Endothelial cell (in vitro differentiated cells): ENCODE results near the gene PEAK3. TPM values are rescaled to one million over a fixed set of nuclear protein-coding genes. Genes with fewer than 3 reads are reported as not detected.

ENCODE experiments used
- DNase-seq: peaks from one replicate; pipeline ENCODE4 v3.0.0; 2021; ENCODE audit warnings: low spot score
- H3K27ac Mint-ChIP-seq: one replicate; pipeline ENCODE4 v1.8.0; 2021; ENCODE audit warnings: mixed read lengths, inconsistent platforms; ENCODE audit not compliant: unreplicated experiment
- H3K27me3 Mint-ChIP-seq: one replicate; pipeline ENCODE4 v1.8.0; 2021; ENCODE audit warnings: mild to moderate bottlenecking, moderate library complexity, mixed read lengths, inconsistent platforms; ENCODE audit not compliant: unreplicated experiment
- H3K36me3 Mint-ChIP-seq: one replicate; pipeline ENCODE4 v1.8.0; 2021; ENCODE audit warnings: mild to moderate bottlenecking, low read depth, mixed read lengths, inconsistent platforms; ENCODE audit not compliant: unreplicated experiment
- H3K4me1 Mint-ChIP-seq: one replicate; pipeline ENCODE4 v1.8.0; 2021; ENCODE audit warnings: mild to moderate bottlenecking, mixed read lengths, inconsistent platforms; ENCODE audit not compliant: unreplicated experiment
- H3K4me3 Mint-ChIP-seq: one replicate; pipeline ENCODE4 v1.8.0; 2021; ENCODE audit warnings: mild to moderate bottlenecking, mixed read lengths, inconsistent platforms; ENCODE audit not compliant: unreplicated experiment
- H3K9me3 Mint-ChIP-seq: one replicate; pipeline ENCODE4 v1.8.0; 2021; ENCODE audit warnings: mixed read lengths, inconsistent platforms; ENCODE audit not compliant: unreplicated experiment
- total RNA-seq: library from RNA; stranded (reverse); fragmentation: NEBNext Ultra II Directional; extraction: Animal tissue kit (Norgen Biotek cat#: 25700); gene quantifications from one replicate; pipeline ENCODE4 v1.2.1, GENCODE V29; 2021; ENCODE audit not compliant: unreplicated experiment
- TF ChIP-seq, protein P1 (sequence below): fragments of 200-600 bp; sonication (generic); IDR thresholded peaks from one replicate; pipeline ENCODE4 v1.5.0; 2021; ENCODE audit warnings: antibody characterized with exemption; ENCODE audit not compliant: unreplicated experiment

Gene PEAK3
- total RNA-seq, 1 donor from 2014 or later, result 0.97 TPM

DNA sequence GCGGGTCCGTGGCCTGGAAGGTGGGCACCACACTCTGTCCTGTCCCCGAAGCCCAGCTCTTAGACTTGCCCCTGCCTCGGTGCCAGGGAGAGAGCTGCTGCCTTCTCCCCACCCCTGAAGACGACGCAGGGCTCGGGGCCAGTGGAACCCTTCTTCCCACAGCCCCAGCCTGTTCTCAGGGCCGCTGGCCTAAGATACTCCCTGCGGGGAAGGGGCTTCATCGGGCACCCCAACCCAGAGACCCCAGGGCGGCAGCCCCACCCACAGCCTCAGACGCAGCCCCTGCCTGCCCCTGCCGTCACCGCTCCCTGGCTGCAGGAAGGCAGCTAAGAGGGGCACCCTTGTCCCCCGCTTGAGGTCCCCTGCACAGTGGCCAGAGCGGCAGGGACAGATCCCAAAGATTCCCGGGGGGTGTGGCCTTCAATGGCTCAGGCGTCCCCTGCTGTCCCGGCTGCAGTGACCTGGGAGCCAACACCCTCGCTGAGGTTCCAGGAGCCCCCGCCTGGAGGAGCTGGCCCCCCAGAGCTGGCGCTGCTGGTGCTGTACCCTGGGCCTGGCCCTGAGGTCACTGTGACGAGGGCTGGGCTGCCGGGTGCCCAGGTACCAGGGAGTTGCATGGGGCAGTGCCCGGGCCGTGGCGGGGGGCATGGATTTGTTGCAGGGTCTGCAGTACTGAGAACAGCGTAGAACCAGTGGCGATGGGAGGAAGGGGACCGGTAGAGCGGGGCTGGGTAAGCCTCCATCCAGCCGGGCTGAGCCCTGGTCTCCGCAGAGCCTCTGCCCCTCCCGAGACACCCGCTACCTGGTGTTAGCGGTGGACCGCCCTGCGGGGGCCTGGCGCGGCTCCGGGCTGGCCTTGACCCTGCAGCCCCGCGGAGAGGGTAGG, 31.9 kb downstream of the PEAK3 start:
- TF ChIP-seq, protein P1, sequence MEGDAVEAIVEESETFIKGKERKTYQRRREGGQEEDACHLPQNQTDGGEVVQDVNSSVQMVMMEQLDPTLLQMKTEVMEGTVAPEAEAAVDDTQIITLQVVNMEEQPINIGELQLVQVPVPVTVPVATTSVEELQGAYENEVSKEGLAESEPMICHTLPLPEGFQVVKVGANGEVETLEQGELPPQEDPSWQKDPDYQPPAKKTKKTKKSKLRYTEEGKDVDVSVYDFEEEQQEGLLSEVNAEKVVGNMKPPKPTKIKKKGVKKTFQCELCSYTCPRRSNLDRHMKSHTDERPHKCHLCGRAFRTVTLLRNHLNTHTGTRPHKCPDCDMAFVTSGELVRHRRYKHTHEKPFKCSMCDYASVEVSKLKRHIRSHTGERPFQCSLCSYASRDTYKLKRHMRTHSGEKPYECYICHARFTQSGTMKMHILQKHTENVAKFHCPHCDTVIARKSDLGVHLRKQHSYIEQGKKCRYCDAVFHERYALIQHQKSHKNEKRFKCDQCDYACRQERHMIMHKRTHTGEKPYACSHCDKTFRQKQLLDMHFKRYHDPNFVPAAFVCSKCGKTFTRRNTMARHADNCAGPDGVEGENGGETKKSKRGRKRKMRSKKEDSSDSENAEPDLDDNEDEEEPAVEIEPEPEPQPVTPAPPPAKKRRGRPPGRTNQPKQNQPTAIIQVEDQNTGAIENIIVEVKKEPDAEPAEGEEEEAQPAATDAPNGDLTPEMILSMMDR, result no peak
- Mint-ChIP-seq H3K36me3 (peaks cover 5% of the 10 kb centered on the region), H3K27ac (no peak overlapping the region), H3K9me3 (no peaks in the 10 kb centered on the region), H3K4me1 (peaks cover 5% of the 10 kb centered on the region), H3K4me3 (no peak overlapping the region), H3K27me3 (peaks cover 6% of the 10 kb centered on the region)
- DNase-seq, result no peak

DNA sequence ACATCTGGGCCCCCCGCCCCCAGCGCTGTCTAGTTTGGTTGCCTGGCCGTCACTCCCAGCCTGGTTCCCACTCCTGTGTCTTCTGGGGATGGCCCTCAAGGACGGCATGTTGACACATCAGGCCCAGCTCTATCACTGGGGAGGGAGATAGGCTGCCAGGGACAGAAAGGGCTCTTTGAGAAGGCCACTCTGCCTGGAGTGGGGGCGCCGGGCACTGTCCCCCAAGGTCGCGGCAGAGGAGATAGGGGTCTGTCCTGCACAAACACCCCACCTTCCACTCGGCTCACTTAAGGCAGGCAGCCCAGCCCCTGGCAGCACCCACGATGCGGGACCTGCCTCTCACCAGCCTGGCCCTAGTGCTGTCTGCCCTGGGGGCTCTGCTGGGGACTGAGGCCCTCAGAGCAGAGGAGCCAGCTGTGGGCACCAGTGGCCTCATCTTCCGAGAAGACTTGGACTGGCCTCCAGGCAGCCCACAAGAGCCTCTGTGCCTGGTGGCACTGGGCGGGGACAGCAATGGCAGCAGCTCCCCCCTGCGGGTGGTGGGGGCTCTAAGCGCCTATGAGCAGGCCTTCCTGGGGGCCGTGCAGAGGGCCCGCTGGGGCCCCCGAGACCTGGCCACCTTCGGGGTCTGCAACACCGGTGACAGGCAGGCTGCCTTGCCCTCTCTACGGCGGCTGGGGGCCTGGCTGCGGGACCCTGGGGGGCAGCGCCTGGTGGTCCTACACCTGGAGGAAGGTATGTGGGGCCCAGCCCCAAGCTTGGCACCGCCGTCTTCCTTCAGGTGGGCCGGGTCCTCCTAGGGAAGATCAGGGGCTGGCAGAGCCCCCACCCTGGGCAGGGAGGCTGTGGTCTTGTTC, 32.7 kb downstream of the PEAK3 start, which contains the start of gene AMH:
Gene AMH, plus strand, starts transcription at position 314 of the 857 bp plus-strand sequence. Its CDS starts 10 bp downstream, at position 324.
- H3K36me3 Mint-ChIP-seq, result peaks cover 9% of the 10 kb centered on the region
- H3K27ac Mint-ChIP-seq, result no peak within 1 kb of the TSS
- H3K9me3 Mint-ChIP-seq, result no peaks in the 10 kb centered on the region
- H3K4me3 Mint-ChIP-seq, result no peak within 1 kb of the TSS
- DNase-seq, result no peak
- peaks cover 6% of the 10 kb centered on the region for H3K27me3 Mint-ChIP-seq
- TF ChIP-seq, protein P1, result no peak
- H3K4me1 Mint-ChIP-seq, result peaks cover 5% of the 10 kb centered on the region

DNA sequence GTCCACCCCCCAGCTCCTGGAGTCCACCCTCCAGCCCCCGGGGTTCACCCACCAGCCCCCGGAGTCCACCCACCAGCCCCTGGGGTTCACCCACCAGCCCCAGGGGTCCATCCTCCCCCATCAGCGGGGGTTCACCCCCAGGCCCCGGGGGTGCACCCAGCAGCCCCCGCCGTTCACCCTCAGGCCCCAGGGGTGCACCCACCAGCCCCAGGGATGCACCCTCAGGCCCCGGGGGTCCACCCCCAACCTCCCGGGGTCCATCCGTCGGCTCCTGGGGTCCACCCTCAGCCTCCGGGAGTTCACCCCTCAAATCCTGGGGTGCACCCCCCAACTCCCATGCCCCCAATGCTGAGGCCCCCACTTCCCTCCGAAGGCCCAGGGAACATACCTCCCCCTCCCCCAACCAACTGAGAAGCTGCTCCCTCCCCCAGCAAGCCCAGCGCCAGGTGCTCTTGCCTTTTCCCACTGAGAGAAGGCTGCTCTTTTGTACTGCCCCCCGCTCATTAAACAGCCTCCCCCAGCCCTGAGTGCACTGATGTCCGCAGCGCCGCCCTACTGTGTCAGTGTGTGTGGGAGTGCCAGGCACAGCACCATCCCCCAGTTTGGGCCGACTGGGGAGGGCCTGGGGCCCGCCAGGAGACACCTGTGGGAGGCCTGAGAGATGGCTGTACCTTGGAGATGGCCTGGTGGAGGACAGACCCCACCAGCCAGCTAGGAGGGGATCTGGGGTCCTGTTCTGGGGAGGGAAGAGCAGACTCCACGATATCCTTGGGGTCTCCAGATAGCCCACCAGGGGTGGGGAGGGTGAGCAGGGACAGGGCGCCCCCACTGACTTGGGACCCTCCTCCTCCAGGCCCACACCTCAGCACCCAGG, 33.6 kb downstream of the PEAK3 start:
- Mint-ChIP-seq H3K36me3 (peaks cover 9% of the 10 kb centered on the region), H3K27ac (no peak overlapping the region), H3K27me3 (peaks cover 3% of the 10 kb centered on the region), H3K4me1 (no peaks in the 10 kb centered on the region), H3K4me3 (no peak overlapping the region), H3K9me3 (no peaks in the 10 kb centered on the region)
- TF ChIP-seq, protein P1, result no peak
- DNase-seq, result no peak

DNA sequence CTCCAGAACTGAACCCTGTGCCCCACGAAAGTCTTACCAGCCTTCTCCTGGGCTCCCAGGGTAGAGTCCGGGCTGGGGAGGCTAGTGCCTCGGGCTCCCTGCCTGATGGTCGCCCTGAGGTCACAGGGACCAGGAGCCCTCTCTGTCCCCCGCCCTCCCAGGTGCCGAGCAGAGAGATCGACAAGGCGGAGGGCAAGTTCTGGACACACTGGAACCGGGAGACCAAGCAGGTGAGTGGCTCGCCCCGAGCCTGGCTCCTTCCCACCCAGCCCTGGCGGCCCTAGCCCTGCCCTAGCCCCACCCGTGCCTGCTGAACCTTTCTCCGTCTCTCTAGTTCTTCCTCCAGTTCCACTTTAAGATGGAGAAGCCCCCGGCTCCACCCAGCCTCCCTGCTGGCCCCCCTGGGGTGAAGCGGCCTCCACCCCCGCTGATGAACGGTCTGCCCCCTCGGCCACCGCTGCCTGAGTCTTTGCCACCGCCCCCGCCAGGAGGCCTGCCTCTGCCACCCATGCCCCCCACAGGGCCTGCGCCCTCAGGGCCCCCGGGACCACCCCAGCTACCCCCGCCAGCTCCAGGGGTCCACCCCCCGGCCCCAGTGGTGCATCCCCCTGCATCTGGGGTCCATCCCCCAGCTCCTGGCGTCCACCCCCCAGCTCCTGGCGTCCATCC, 34.4 kb downstream of the PEAK3 start:
- Mint-ChIP-seq H3K36me3 (peaks cover 11% of the 10 kb centered on the region), H3K27me3 (peaks cover 3% of the 10 kb centered on the region), H3K4me1 (peaks cover 2% of the 10 kb centered on the region), H3K4me3 (no peak overlapping the region), H3K27ac (no peak overlapping the region), H3K9me3 (no peaks in the 10 kb centered on the region)
- DNase-seq, result no peak
- TF ChIP-seq, protein P1, result no peak
